Stimulated activated CD4-positive, alpha-beta T cell treated with anti-CD3 and anti-CD28 coated beads, Interleukin-4, amount 100 ng/mL, for 24 hours (primary cell): ENCODE data around the gene SESN3.
"Not testable (repeated sequence)": the region's sequence is repeated elsewhere in the genome, so short reads cannot be mapped to it uniquely, and the experiment has no call there.

ENCODE experiments used
- DNase-seq: peaks from one replicate; pipeline ENCODE4 v3.0.0-alpha.2; 2020

SESN3 gene

DNA sequence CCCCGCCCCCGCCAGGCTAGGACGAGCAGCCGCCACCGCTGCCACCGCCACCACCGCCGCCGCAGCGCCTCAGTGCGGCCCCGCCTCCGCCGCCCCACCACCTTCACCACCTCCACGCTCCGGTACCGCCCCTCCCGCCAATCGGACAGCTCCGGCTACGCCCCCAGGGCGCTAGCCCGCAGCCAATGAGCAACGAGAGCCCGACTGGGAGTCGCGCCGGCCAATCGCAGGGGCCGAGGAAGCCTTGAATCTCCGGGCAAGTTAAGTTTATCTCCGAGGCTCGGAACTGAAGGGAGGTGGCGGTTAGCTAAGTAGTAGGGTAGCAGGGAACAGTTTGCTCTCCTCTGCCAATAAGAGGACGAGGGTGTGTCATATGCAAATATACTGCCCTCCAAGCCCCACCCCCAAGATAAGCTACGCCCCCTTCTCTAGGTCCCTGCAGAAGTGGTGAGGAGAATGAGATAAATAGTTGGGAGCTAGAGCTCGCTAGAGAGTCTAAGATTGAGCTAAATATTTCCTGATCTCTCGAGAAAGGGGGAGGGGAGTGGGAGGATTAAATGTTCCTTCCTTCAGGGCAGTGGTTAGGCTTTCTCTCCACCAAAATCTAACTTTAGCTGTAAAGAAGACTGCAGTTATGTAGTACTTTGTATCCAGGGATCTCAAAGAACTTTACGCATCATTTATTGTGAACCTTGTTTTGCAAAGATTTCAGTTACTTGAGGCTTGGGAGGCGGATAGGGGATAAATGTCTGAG is at the start of gene SESN3:
SESN3 (minus strand) TSS at position 76 of the 754 bp plus-strand sequence. CDS start 342 bp downstream, outside the sequence.
- DNase-seq: peak; percentile 99

GRCh38 chr11:95279921-95280868 is 49.2 kb upstream of the SESN3 start:
- no peak for DNase-seq

DNA sequence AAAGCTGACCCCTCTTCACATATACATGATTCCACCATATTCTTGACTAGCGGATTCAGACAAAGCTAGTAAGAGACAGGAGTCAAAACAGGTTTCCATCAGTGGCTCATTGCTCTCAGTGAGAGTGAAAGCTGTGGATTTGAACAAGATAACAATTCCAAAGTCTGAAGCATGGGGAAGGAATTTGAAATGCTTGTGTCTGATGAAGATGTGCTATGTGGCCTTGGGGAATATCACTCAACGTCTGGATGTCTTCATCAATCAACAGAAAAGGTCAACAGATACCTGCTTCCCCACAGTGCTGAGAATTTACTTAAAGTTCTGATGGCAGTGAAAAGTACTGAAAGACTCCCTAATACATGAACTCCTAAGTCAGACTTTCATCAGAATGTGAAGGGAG is 46.9 kb upstream of the SESN3 start:
- no peak for DNase-seq

DNA sequence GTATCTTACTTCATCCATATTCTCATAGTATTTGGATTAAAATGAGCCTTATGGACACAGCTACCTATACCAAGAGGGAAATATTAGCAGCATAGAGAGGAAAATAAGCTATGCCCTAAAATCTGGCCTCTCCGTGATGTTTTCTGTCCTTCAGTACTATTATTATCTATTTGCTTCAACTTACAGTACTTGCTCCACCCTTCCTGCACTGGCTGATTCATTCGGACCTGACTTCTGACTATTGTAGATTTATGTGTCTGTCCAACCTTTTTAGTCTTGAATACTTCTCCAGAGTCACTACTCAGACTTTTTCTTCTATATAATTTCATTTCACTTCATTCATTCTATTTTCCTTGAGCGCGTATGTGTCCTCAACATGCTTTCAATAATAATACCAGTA is 45.1 kb upstream of the SESN3 start:
- DNase-seq: no peak

DNA sequence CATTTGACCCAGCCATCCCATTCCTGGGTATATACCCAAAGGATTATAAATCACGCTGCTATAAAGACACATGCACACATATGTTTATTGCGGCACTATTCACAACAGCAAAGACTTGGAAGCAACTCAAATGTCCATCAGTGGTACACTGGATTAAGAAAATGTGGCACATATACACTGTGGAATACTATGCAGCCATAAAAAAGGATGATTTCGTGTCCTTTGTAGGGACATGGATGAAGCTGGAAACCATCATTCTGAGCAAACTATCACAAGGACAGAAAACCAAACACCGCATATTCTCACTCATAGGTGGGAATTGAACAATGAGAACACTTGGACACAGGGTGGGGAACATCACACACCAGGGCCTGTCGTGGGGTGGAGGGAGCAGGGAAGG is 42.6 kb upstream of the SESN3 start:
- DNase-seq: not testable (repeated sequence)

DNA sequence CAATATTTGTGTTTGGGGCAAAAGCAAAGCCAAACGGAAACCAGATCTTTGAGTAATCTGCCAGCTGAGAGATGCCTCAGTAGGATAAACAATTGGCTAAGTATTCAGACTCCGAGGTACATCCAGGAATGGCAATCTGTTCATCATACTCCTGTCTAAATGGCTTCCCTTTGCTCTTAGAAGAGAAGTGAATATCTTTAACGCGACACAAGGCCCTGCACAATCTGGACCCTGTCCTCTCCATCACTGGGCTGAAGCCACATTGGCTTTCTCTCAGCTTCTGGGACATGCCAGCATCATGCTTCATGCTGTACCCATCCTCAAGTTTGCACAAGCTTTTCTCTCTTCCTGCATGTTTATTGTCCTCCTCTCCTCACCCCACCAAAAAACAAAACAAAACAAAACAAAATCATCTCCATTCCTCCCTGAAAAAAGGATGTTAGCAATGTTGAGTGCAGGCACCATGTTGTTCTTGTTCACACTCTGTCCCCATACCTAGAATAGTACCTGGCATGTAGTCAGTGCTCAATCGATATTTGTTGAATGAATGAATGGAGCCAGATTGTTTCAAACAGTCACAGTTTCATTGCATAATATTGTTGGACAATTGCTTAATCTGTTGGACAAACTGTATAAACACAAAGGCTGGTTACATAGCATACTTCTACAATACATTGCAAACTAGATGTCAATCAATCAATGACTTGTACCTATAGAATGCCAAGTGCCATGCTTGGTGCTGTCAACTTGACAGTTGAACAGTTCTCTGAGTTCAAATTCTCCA is 38.2 kb upstream of the SESN3 start:
- DNase-seq: no peak

GRCh38 chr11:95268391-95268790 is 37.4 kb upstream of the SESN3 start:
- no peak for DNase-seq

DNA sequence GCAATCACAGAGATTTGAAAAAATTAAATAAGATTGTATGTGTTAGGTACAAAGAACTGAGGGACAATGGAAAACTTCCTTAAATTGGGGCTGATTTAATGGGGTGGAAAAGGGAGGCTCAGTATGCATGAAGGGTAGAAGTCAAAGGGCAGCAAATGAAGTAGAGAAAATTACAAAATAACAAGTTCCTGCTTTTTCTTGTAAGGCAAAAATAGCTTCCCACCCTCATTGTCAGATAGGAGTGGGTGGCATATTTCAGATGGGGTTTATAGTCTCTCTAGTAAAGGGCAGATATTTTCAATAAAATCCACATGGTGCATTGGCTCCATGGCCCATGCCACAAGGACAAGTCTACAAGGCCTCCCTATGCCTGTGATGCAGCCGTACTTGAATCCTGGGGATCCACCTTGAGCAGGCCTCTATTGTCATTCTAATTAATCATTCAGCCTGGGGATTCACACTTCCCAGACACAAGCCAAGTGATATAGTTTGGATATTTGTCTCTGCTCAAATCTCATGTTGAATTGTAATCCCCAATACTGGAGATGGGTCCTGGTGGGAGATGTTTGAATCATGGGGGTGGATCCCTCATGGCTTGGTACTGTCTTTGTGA is 36.7 kb upstream of the SESN3 start:
- DNase-seq: no peak

GRCh38 chr11:95266751-95267374 is 35.9 kb upstream of the SESN3 start:
- no peak for DNase-seq

GRCh38 chr11:95264881-95265280 is 33.9 kb upstream of the SESN3 start:
- DNase-seq: no peak

- no peak for DNase-seq
Measured at GRCh38 chr11:95262994-95263765, 32.2 kb upstream of the SESN3 start.

DNA sequence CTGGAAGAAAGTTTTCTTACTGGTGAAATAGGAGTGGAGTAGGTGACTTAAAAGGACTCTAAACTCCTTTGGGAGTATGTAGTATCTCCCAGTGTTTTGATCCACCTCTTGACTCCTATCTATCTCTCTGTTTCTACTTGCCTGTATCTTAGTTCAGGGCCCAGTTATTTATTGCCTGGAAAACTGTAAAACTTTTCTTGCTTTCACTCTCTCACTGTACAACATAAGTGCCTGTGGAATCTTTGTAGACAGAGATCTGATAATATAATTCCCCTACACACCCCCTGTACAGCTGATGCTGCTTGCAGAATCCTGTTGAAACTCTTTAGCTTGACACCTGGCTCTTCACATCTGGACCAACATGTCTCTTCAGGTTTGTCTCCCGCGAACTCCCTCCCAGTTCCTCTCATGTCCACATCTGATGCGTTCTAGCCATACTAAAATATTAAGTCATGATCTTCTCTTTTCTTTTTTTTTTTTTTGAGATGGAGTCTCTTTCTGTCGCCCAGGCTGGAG is 26.5 kb upstream of the SESN3 start:
- no peak for DNase-seq

- DNase-seq: no peak
Measured at GRCh38 chr11:95256321-95256779, 25.3 kb upstream of the SESN3 start.

- no peak for DNase-seq
Measured at GRCh38 chr11:95255251-95256145, 24.5 kb upstream of the SESN3 start.

DNA sequence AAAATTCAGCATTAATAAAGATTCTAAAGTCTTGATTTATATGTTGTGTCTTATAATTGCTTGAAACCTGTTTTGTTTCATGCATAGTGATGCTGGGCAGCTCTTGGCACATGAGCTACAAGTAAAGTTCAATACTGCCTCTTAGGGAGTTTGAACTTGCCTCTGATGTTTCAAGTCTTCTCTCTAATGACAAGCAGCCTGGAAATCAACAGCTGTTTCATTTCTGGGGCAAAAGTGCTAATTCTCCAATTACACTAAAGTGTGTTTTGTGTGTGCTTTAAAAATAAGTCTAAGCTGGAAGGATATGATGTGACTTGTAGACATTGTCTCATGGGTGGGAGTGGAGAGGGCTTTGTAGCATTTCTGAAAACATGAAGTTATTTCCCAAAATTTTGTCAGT is 23.7 kb upstream of the SESN3 start:
- DNase-seq: no peak

- DNase-seq: peak; percentile 82
Measured at GRCh38 chr11:95254131-95254704, 23.2 kb upstream of the SESN3 start.

DNA sequence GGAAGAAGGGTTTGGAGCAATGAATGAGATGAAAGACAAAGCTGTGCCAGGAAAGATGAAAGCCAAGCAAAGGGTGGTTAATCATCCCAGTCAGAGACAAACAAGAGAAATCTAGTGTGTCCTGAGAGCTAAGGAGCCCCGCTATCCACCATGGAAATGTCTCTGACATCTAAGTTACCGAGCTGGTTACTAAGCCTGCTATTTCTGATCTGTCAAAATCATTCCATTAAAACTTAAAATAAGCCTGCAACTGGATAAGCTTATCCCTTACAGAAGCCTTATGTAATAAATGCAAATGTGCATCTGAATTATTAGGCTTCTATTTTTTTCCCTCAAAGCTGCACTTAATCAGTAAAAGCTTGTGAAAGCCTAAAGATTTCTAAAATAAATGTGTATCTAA is 22.1 kb upstream of the SESN3 start:
- no peak for DNase-seq

- no peak for DNase-seq
Measured at GRCh38 chr11:95252586-95252985, 21.6 kb upstream of the SESN3 start.

GRCh38 chr11:95251896-95252295 is 20.9 kb upstream of the SESN3 start:
- DNase-seq: not testable (repeated sequence)
